PC-9 (cell line): ENCODE measurements around the gene PNPLA7. TPM values are rescaled to one million over a fixed set of nuclear protein-coding genes. Genes with fewer than 3 reads are reported as not detected.
"Not testable (repeated sequence)": the region's sequence is repeated elsewhere in the genome, so short reads cannot be mapped to it uniquely, and the experiment has no call there.

ENCODE experiments used
- BruUV-seq: library from RNA; stranded (reverse); fragments of 400-500 nt; replicated peaks from 2 replicates; lab custom pipeline; 2021; lab: Mats Ljungman, UMichigan
- CTCF ChIA-PET: fragments of 300-600 bp; sonication (Branson Sonifier 250); formaldehyde crosslinking; loops from one replicate; lab custom pipeline; 2022; ENCODE audit warnings: antibody characterized with exemption; lab: Charles Lee
- POLR2A ChIA-PET: fragments of 300-600 bp; sonication (Branson Sonifier 250); formaldehyde crosslinking; loops from one replicate; lab custom pipeline; 2022; ENCODE audit warnings: antibody characterized with exemption; ENCODE audit not compliant: unreplicated experiment; lab: Charles Lee
- DNase-seq, 2 experiments: peaks; one replicate each; pipeline versions ENCODE4 v3.0.0 to v3.0.0-alpha.2; 2015 to 2022; ENCODE audit warnings: mixed read lengths in 1 of 2
- H2AFZ ChIP-seq: fragments of 200-600 bp; sonication (generic); 2 replicates; pipeline ENCODE4 v1.8.1; 2017; ENCODE audit warnings: antibody characterized with exemption
- H3F3A ChIP-seq: fragments of 200-600 bp; sonication (generic); 2 replicates; pipeline ENCODE4 v1.8.1; 2017; ENCODE audit warnings: antibody characterized with exemption, mild to moderate bottlenecking, low read depth; ENCODE audit not compliant: insufficient read depth
- H3K27ac ChIP-seq: fragments of 200-600 bp; sonication (generic); 2 replicates; pipeline ENCODE4 v1.6.1; 2016; ENCODE audit warnings: mixed run types
- H3K27me3 ChIP-seq: fragments of 200-600 bp; sonication (generic); 2 replicates; pipeline ENCODE4 v1.6.1; 2016; ENCODE audit warnings: low read depth, mixed run types; ENCODE audit not compliant: insufficient read depth
- H3K36me3 ChIP-seq: fragments of 200-600 bp; sonication (generic); 2 replicates; pipeline ENCODE4 v1.6.1; 2016; ENCODE audit warnings: low read depth, mixed run types
- H3K4me1 ChIP-seq: fragments of 200-600 bp; sonication (generic); replicated peaks from 2 replicates; pipeline ENCODE4 v1.6.1; 2016; ENCODE audit warnings: mixed run types; ENCODE audit not compliant: insufficient read depth
- H3K4me2 ChIP-seq: fragments of 200-600 bp; sonication (generic); 2 replicates; pipeline ENCODE4 v1.6.1; 2017; ENCODE audit warnings: mixed run types
- H3K4me3 ChIP-seq: fragments of 200-600 bp; sonication (generic); 2 replicates; pipeline ENCODE4 v1.6.1; 2016; ENCODE audit warnings: mixed run types
- H3K79me2 ChIP-seq: fragments of 200-600 bp; sonication (generic); 2 replicates; pipeline ENCODE4 v1.6.1; 2017; ENCODE audit warnings: low read depth, mixed run types
- H3K9me2 ChIP-seq: fragments of 200-600 bp; sonication (generic); 2 replicates; pipeline ENCODE4 v1.8.1; 2017; ENCODE audit warnings: mild to moderate bottlenecking; ENCODE audit not compliant: insufficient read depth
- H3K9me3 ChIP-seq: fragments of 200-600 bp; sonication (generic); 2 replicates; pipeline ENCODE4 v1.8.1; 2016; ENCODE audit warnings: low read depth; ENCODE audit not compliant: insufficient read depth
- H4K20me1 ChIP-seq: fragments of 200-600 bp; sonication (generic); 2 replicates; pipeline ENCODE4 v1.8.1; 2017; ENCODE audit not compliant: insufficient read depth
- CTCF ChIP-seq: fragments of 200-600 bp; sonication (generic); conservative IDR thresholded peaks from 2 replicates; pipeline ENCODE4 v1.6.1; 2017; ENCODE audit warnings: mixed run types, antibody characterized with exemption, mild to moderate bottlenecking, moderate library complexity
- EZH2 ChIP-seq: fragments of 200-600 bp; sonication (generic); IDR thresholded peaks from 2 replicates; pipeline ENCODE4 v1.8.0; 2017; ENCODE audit warnings: antibody characterized with exemption, low read depth
- intact Hi-C: fragments of 100-400 bp; cut with micrococcal nuclease; formaldehyde crosslinking; loops from one replicate; pipeline ENCODE4 v1.10.0; 2022; ENCODE audit not compliant: unreplicated experiment
- total RNA-seq: library from RNA; stranded (reverse); gene quantifications from 2 replicates; pipeline ENCODE4 v1.2.3, GENCODE V29; 2021

Gene PNPLA7
- total RNA-seq, 1 experiment from 2014 or later, result 1.9 TPM

GRCh38 chr9:137453643-137454081, 96.5 kb downstream of the PNPLA7 start:
- peak in 1 of 2 experiments; percentile 45 for DNase-seq
- Histone ChIP-seq H3K4me3 (no peak overlapping the region), H3K9me2 (no peaks in the 10 kb centered on the region), H4K20me1 (no peaks in the 10 kb centered on the region), H3K79me2 (0 out of 2 replicates have a peak, but pooled peaks cover 3% of the 10 kb centered on the region), H3K4me2 (no peak overlapping the region), H3K27me3 (no peaks in the 10 kb centered on the region), H3K27ac (no peak overlapping the region), H3K4me1 (no peaks in the 10 kb centered on the region), H3K36me3 (peaks cover 3% of the 10 kb centered on the region; the same call in 1 of the 2 replicates), H3F3A (peaks cover 9% of the 10 kb centered on the region; the same call in 1 of the 2 replicates), H2AFZ (no peak overlapping the region), H3K9me3 (no peaks in the 10 kb centered on the region)
- intact Hi-C loops, result no loop called here
- ChIA-PET POLR2A (interaction anchor here (0.6 kb wide), 1 partner anchor 193 kb away, joined by 7 read pairs; no protein-coding TSS in a partner anchor), CTCF (no interaction called here)
- no peak for TF ChIP-seq CTCF
- TF ChIP-seq EZH2, result no peak
- no TSS peak for BruUV-seq

- Histone ChIP-seq H3K27me3 (no peaks in the 10 kb centered on the region), H3K4me2 (no peak overlapping the region), H2AFZ (no peak overlapping the region), H3K4me1 (no peaks in the 10 kb centered on the region), H3K4me3 (no peak overlapping the region), H3K79me2 (0 out of 2 replicates have a peak, but pooled peaks cover 2% of the 10 kb centered on the region), H3K9me3 (no peaks in the 10 kb centered on the region), H3K9me2 (no peaks in the 10 kb centered on the region), H3K36me3 (peaks cover 3% of the 10 kb centered on the region; the same call in 1 of the 2 replicates), H4K20me1 (no peaks in the 10 kb centered on the region), H3F3A (peaks cover 9% of the 10 kb centered on the region; the same call in 1 of the 2 replicates), H3K27ac (no peak overlapping the region)
- BruUV-seq, result no TSS peak
- ChIA-PET CTCF (interaction anchor here (0.6 kb wide), 1 partner anchor 99 kb away, joined by 16 read pairs; the partner anchor contains the start of gene MRPL41), POLR2A (interaction anchor here (0.6 kb wide), 1 partner anchor 193 kb away, joined by 7 read pairs; no protein-coding TSS in a partner anchor)
- DNase-seq, result no peak
- intact Hi-C loops, result no loop called here
- TF ChIP-seq CTCF, result no peak
- no peak for TF ChIP-seq EZH2
Observed at GRCh38 chr9:137452761-137453642, 97.2 kb downstream of the PNPLA7 start.

- POLR2A ChIA-PET, result no interaction called here
- no peaks in the 10 kb centered on the region for H3K9me3 ChIP-seq
- no peaks in the 10 kb centered on the region for H3K4me1 ChIP-seq
- CTCF ChIA-PET, result no interaction called here
- H3K9me2 ChIP-seq, result no peaks in the 10 kb centered on the region
- no peak for TF ChIP-seq CTCF
- no peak for TF ChIP-seq EZH2
- no peak overlapping the region for H3K4me3 ChIP-seq
- intact Hi-C loops, result no loop called here
- no peak for DNase-seq
- no peaks in the 10 kb centered on the region for H3K79me2 ChIP-seq
- H3K4me2 ChIP-seq, result no peak overlapping the region
- H4K20me1 ChIP-seq, result no peaks in the 10 kb centered on the region
- H3K27ac ChIP-seq, result no peak overlapping the region
- BruUV-seq, result no TSS peak
- peaks cover 3% of the 10 kb centered on the region; the same call in 1 of the 2 replicates for H3K36me3 ChIP-seq
- H3K27me3 ChIP-seq, result no peaks in the 10 kb centered on the region
- H2AFZ ChIP-seq, result no peak overlapping the region
- H3F3A ChIP-seq, result peaks cover 9% of the 10 kb centered on the region; the same call in 1 of the 2 replicates
Observed at GRCh38 chr9:137452006-137452760, 98.0 kb downstream of the PNPLA7 start.

- DNase-seq, H3K4me2 ChIP-seq, H3K4me1 ChIP-seq, H2AFZ ChIP-seq, H3F3A ChIP-seq, CTCF ChIA-PET, BruUV-seq, POLR2A ChIA-PET, H4K20me1 ChIP-seq, intact Hi-C loops, H3K79me2 ChIP-seq, H3K9me2 ChIP-seq, H3K27ac ChIP-seq, H3K4me3 ChIP-seq, H3K9me3 ChIP-seq, H3K27me3 ChIP-seq, H3K36me3 ChIP-seq: not testable (repeated sequence)
Observed at GRCh38 chr9:137451264-137452005, 98.8 kb downstream of the PNPLA7 start.
